Mesothelial cell of epicardium (in vitro differentiated cells): ENCODE results near the gene ANGEL1. TPM values are rescaled to one million over a fixed set of nuclear protein-coding genes. Genes with fewer than 3 reads are reported as not detected.

Source experiments
- DNase-seq, 2 experiments: peaks; one replicate each; pipeline ENCODE4 v3.0.0; 2021; ENCODE audit warnings: low spot score in 2 of 2; ENCODE audit not compliant: unreplicated experiment in 2 of 2
- H3K27ac Mint-ChIP-seq: 2 replicates; pipeline ENCODE4 v1.8.0; 2021; ENCODE audit warnings: mixed read lengths
- H3K27me3 Mint-ChIP-seq: 2 replicates; pipeline ENCODE4 v1.8.0; 2021; ENCODE audit warnings: low read depth, mixed read lengths
- H3K36me3 Mint-ChIP-seq: 2 replicates; pipeline ENCODE4 v1.8.0; 2021; ENCODE audit warnings: mixed read lengths
- H3K4me1 Mint-ChIP-seq: 2 replicates; pipeline ENCODE4 v1.8.0; 2021; ENCODE audit warnings: mixed read lengths
- H3K4me3 Mint-ChIP-seq: 2 replicates; pipeline ENCODE4 v1.8.0; 2021; ENCODE audit warnings: mild to moderate bottlenecking, moderate library complexity, mixed read lengths
- H3K9me3 Mint-ChIP-seq: 2 replicates; pipeline ENCODE4 v1.8.0; 2021; ENCODE audit warnings: mixed read lengths
- total RNA-seq: library from RNA; stranded (reverse); gene quantifications from 3 replicates; pipeline ENCODE4 v1.2.1, GENCODE V29; 2021
- TF ChIP-seq, protein P1 (sequence below): fragments of 200-600 bp; sonication (generic); IDR thresholded peaks from one replicate; pipeline ENCODE4 v1.5.0; 2021; ENCODE audit warnings: antibody characterized with exemption; ENCODE audit not compliant: unreplicated experiment

Gene ANGEL1
- total RNA-seq, 1 donor from 2014 or later, result 39.4 TPM

DNA sequence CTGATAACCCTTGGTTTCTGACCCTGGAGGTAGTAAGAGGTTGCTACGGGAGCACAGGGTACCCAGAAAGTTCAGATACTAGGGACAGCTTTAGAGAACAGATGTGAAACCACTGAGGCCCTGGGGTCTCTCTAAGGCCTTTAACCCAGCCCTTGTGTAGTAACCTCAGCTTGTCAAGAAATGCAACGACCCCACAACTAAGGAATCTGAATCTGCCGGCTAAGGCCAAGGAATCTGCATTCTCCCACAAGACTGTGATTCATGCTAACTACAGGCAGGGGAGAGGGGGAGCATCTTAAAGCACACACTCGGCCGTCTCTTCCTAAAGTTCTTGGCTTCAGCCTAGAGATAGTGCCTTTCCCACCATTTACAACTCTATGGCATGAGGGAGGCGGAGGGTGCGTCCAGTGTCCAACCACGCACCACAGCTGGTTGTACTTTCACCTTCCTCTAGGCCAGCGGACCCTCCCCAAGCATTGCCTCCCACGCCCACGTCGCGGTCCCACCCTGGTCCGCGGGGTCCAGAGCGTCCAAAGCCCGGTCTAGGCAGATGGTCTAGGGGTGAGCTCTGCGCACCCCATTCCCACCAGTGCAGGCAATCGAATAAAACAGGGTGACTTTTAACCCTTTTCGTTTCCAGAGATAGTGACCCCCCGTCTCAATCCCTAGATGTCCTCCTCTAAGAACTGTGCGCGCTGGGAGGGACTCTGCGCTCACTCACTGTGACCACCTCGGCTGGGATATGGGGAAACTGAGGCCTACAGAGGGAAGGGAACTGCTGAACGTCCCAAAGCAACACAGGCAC is 52.1 kb downstream of the ANGEL1 start:
- peak overlapping the region; percentile 82 for H3K4me3 Mint-ChIP-seq
- no peak for DNase-seq
- H3K36me3 Mint-ChIP-seq, result no peaks in the 10 kb centered on the region
- peak overlapping the region; percentile 93 for H3K27ac Mint-ChIP-seq
- H3K27me3 Mint-ChIP-seq, result peaks cover 61% of the 10 kb centered on the region
- peaks cover 35% of the 10 kb centered on the region for H3K4me1 Mint-ChIP-seq
- no peaks in the 10 kb centered on the region for H3K9me3 Mint-ChIP-seq
- TF ChIP-seq, protein P1, sequence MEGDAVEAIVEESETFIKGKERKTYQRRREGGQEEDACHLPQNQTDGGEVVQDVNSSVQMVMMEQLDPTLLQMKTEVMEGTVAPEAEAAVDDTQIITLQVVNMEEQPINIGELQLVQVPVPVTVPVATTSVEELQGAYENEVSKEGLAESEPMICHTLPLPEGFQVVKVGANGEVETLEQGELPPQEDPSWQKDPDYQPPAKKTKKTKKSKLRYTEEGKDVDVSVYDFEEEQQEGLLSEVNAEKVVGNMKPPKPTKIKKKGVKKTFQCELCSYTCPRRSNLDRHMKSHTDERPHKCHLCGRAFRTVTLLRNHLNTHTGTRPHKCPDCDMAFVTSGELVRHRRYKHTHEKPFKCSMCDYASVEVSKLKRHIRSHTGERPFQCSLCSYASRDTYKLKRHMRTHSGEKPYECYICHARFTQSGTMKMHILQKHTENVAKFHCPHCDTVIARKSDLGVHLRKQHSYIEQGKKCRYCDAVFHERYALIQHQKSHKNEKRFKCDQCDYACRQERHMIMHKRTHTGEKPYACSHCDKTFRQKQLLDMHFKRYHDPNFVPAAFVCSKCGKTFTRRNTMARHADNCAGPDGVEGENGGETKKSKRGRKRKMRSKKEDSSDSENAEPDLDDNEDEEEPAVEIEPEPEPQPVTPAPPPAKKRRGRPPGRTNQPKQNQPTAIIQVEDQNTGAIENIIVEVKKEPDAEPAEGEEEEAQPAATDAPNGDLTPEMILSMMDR, result no peak

DNA sequence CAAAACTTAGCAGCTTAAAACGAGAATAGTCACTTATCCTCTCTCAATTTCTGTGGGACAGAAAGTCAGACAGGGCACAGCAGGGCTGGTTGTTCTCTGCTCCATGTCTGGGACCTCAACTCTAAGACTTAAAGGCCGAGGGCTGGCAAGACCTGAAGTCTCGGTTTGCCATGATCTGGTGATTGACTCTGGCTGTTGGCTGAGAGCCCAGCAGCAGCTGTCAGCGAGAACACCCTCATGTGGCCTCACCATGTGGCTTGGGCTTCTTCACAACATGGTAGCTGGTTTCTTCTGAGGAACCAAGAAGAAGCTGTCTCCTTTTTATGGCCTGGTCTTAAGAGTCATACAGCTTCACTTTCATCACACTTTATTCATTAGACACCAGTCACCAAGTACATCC is 53.1 kb downstream of the ANGEL1 start:
- no peak for DNase-seq
- Mint-ChIP-seq H3K27me3 (peaks cover 59% of the 10 kb centered on the region), H3K27ac (no peak overlapping the region), H3K4me3 (no peak overlapping the region), H3K36me3 (no peaks in the 10 kb centered on the region), H3K4me1 (peaks cover 29% of the 10 kb centered on the region), H3K9me3 (no peaks in the 10 kb centered on the region)
- TF ChIP-seq, protein P1, result no peak

DNA sequence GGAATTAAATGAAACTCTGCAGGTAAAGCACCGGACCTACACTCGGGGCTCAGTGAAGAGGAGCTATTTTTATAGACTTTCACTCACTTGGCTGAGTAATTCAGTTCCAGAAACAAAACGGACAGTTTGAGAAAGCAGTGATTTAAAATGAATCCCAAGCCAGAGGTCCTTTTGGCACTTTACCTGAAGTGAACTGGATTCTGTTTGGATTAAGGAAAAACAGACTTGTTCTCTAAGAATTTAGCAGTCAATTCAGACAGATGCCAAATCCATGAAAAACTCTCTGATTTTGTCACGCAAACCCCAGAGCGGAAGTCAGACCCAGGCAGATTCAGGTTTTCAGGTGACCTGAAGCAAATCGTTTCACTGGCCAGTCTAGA is 56.3 kb downstream of the ANGEL1 start:
- H3K4me3 Mint-ChIP-seq, result no peak overlapping the region
- DNase-seq, result no peak
- no peak overlapping the region for H3K27ac Mint-ChIP-seq
- peaks cover 7% of the 10 kb centered on the region for H3K4me1 Mint-ChIP-seq
- no peaks in the 10 kb centered on the region for H3K36me3 Mint-ChIP-seq
- no peaks in the 10 kb centered on the region for H3K9me3 Mint-ChIP-seq
- TF ChIP-seq, protein P1, result no peak
- H3K27me3 Mint-ChIP-seq, result peaks cover 45% of the 10 kb centered on the region

DNA sequence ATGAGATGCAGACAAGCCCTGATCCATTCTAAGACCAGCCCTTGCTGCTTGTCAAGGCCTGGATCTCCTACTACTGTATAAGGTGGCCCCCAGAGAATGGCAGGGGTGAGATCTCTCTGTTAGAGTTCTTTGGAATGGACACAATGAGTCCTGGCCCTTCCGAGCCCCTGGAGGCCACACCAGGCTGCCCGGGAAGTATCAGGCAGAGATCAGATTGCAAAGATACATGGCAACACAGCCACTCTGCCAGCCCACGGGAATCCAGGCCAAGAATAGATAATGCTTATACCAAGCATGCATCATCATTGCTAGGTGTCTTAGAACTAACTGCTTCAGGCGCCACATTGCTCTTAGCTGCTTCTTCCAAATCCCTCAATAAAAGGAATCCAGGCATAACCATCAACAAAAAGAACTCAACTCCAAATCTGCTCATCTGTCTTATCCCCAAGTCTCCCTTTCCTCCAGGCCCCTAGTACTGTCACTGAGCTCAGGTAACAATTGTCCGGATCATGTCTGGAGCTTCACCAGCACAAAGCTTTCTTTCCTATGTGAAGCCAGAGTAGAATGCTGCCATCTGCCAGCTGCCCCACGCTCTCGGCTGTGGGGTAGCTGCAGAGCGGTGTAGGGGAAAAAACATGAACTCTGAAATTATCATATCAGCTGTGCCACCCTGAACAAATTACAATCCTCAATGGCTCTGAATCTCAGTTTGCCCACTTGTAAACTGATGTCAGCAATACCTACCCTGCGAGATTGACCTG is 56.9 kb downstream of the ANGEL1 start:
- H3K9me3 Mint-ChIP-seq, result no peaks in the 10 kb centered on the region
- H3K27ac Mint-ChIP-seq, result no peak overlapping the region
- no peak overlapping the region for H3K4me3 Mint-ChIP-seq
- no peak for DNase-seq
- no peaks in the 10 kb centered on the region for H3K36me3 Mint-ChIP-seq
- H3K27me3 Mint-ChIP-seq, result peaks cover 41% of the 10 kb centered on the region
- H3K4me1 Mint-ChIP-seq, result peaks cover 3% of the 10 kb centered on the region
- TF ChIP-seq, protein P1, result no peak

DNA sequence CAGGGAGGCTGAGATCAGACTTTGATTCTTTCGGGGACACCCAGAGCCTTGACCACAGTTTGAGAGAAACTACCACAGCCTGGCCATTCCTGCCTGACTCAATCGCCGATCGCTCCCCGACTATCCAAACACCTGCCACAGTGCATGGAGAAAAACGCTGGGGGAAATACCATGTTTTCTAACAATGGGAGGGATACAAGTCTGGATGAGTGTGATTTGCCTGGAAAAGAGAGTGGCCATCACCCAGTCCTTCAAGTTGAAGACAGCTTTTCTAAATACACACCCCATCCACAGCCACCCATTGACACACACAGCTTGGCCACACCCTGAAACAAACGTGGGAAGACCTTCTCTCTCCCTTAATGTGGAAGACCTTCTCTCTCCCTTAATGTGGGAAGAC is 58.1 kb downstream of the ANGEL1 start:
- Mint-ChIP-seq H3K27me3 (peaks cover 29% of the 10 kb centered on the region), H3K36me3 (no peaks in the 10 kb centered on the region), H3K4me1 (no peaks in the 10 kb centered on the region), H3K9me3 (no peaks in the 10 kb centered on the region), H3K27ac (no peak overlapping the region), H3K4me3 (no peak overlapping the region)
- no peak for DNase-seq
- TF ChIP-seq, protein P1, result no peak
